ENCODE measurements around the gene PRAMEF14. TPM values are rescaled to one million over a fixed set of nuclear protein-coding genes. Genes with fewer than 3 reads are reported as not detected.
"Not testable (repeated sequence)": the region's sequence is repeated elsewhere in the genome, so short reads cannot be mapped to it uniquely, and the experiment has no call there.

Gene PRAMEF14
- total RNA-seq (2021; fragmentation: NEBNext Ultra II Directional; extraction: Animal tissue kit (Norgen Biotek cat#: 25700)), result not detected
- long read RNA-seq, result 0 reads

DNA sequence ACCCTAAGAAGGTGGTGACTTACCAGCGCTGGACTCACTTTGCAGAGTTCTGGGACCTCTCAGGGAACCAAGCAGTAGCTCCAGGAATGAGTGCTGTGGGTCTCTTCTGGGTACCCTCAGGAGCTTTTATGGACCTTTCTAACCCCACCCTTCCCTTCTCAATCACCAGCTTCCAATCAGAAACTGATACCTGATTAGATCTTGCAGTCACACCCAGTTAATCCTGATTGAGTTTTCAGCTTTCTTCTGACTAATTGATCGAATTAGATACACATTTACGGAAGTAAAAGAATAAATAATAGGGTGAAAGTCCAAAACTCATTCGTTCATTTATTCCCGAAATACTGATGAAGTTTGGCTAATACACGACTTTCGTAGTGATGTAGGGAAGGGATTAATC, at the start of gene PRAMEF14:
TSS of gene PRAMEF14 (minus strand) at position 101 of the 400 bp plus-strand sequence. CDS start 1,820 bp downstream, outside the sequence.
- H3K4me3 Mint-ChIP-seq; H3K4me1 Mint-ChIP-seq (ENCODE audit: low read depth); H3K27ac Mint-ChIP-seq; H3K27me3 Mint-ChIP-seq (ENCODE audit: insufficient read depth); H3K36me3 Mint-ChIP-seq (ENCODE audit: low read depth); H3K9me3 Mint-ChIP-seq; DNase-seq: not testable (repeated sequence)

DNA sequence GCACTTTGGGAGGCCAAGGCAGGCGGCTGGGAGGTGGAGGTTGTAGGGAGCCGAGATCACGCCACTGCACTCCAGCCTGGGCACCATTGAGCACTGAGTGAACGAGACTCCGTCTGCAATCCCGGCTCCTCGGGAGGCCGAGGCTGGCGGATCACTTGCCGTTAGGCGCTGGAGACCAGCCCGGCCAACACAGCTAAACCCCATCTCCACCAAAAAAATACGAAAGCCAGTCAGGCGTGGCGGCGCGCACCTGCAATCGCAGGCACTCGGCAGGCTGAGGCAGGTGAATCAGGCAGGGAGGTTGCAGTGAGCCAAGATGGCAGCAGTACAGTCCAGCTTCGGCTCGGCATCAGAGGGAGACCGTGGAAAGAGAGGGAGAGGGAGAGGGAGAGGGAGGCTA, 48.4 kb upstream of the PRAMEF14 start:
- not testable (repeated sequence) for H3K4me3 Mint-ChIP-seq; H3K36me3 Mint-ChIP-seq (ENCODE audit: low read depth); H3K27me3 Mint-ChIP-seq (ENCODE audit: insufficient read depth); H3K27ac Mint-ChIP-seq; H3K4me1 Mint-ChIP-seq (ENCODE audit: low read depth); DNase-seq
- peaks cover 48% of the 10 kb centered on the region for H3K9me3 Mint-ChIP-seq

- H3K36me3 Mint-ChIP-seq (ENCODE audit: low read depth); H3K4me3 Mint-ChIP-seq; H3K27me3 Mint-ChIP-seq (ENCODE audit: insufficient read depth); DNase-seq; H3K27ac Mint-ChIP-seq; H3K4me1 Mint-ChIP-seq (ENCODE audit: low read depth): not testable (repeated sequence)
- peaks cover 51% of the 10 kb centered on the region for H3K9me3 Mint-ChIP-seq
These were observed 47.8 kb upstream of the PRAMEF14 start for GRCh38 chr1:13394761-13395160.

DNA sequence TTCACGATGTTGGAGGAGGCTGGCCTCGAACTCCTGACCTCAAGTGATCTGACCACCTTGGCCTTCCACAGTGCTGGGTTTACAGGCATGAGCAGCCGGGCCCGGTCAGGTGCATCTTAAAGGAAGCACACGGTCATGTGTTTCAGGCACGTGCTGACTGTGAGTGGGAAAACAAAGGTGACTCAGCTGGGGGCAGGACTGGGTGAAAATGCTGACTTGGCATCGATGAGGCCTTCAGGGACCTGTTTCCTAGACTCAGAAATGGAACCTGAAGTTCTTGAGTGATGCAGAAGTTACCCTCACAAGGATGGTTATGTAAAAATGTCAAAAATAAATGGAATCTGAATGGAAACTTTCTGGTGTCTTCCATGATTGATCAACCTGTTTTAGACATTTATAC, 46.1 kb upstream of the PRAMEF14 start:
- not testable (repeated sequence) for DNase-seq; H3K27ac Mint-ChIP-seq; H3K27me3 Mint-ChIP-seq (ENCODE audit: insufficient read depth); H3K4me1 Mint-ChIP-seq (ENCODE audit: low read depth); H3K36me3 Mint-ChIP-seq (ENCODE audit: low read depth); H3K4me3 Mint-ChIP-seq
- peaks cover 53% of the 10 kb centered on the region for H3K9me3 Mint-ChIP-seq

- not testable (repeated sequence) for DNase-seq; H3K4me3 Mint-ChIP-seq; H3K4me1 Mint-ChIP-seq (ENCODE audit: low read depth); H3K27ac Mint-ChIP-seq; H3K27me3 Mint-ChIP-seq (ENCODE audit: insufficient read depth); H3K36me3 Mint-ChIP-seq (ENCODE audit: low read depth)
- peaks cover 68% of the 10 kb centered on the region for H3K9me3 Mint-ChIP-seq
These were observed 42.4 kb upstream of the PRAMEF14 start, which contains the start of gene PRAMEF17 for GRCh38 chr1:13389332-13389731. Gene PRAMEF17 (plus strand): TSS chr1:13389632. CDS start chr1:13389658, 26 bp downstream.

DNA sequence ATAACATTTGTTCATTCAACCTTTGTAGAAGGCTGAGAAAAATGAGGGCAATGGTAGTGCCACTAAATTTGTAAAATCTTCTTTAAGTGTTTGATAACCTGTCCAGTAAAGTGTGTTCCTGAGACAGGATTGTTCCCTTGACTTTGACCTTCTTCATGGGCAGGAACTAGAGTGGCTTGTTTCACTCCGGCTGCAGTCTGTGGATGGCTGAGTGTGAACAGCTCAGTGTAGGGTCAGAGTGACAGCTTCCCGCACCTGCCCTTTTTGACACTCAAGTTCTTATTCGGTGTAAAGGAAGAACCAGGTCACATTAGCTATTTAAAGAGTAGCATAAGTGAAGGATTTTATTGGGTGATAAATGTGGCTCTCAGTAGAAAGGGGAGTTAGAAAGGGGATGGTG, 33.4 kb upstream of the PRAMEF14 start:
- DNase-seq; H3K27ac Mint-ChIP-seq; H3K4me1 Mint-ChIP-seq (ENCODE audit: low read depth); H3K4me3 Mint-ChIP-seq; H3K36me3 Mint-ChIP-seq (ENCODE audit: low read depth); H3K27me3 Mint-ChIP-seq (ENCODE audit: insufficient read depth): not testable (repeated sequence)
- peaks cover 31% of the 10 kb centered on the region for H3K9me3 Mint-ChIP-seq

- not testable (repeated sequence) for H3K27ac Mint-ChIP-seq; H3K4me3 Mint-ChIP-seq; DNase-seq; H3K36me3 Mint-ChIP-seq (ENCODE audit: low read depth); H3K4me1 Mint-ChIP-seq (ENCODE audit: low read depth); H3K27me3 Mint-ChIP-seq (ENCODE audit: insufficient read depth)
- peaks cover 26% of the 10 kb centered on the region for H3K9me3 Mint-ChIP-seq
These were observed 32.0 kb upstream of the PRAMEF14 start for GRCh38 chr1:13378983-13379382.

DNA sequence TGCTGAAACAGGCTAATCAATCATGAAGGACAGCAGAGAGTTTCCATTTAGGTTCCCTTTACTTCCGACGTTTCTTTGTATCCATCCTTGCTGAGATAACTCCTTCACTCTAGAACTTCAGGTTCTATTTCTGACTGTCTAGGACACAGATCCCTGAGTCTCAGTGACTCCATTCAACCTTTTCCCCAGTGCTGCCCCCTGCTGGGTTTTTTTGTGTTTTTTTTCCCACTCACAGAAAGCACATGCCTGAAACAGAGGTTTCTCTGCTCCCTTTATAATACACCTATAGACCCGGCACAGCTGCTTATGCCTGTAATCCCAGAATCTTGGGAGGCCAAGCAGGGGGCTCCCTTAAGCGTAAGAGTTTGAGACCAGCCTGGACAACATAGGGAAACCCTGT, 21.6 kb upstream of the PRAMEF14 start:
- H3K27ac Mint-ChIP-seq; H3K4me3 Mint-ChIP-seq; H3K36me3 Mint-ChIP-seq (ENCODE audit: low read depth); H3K4me1 Mint-ChIP-seq (ENCODE audit: low read depth); H3K27me3 Mint-ChIP-seq (ENCODE audit: insufficient read depth); DNase-seq: not testable (repeated sequence)
- TF ChIP-seq, protein P1, sequence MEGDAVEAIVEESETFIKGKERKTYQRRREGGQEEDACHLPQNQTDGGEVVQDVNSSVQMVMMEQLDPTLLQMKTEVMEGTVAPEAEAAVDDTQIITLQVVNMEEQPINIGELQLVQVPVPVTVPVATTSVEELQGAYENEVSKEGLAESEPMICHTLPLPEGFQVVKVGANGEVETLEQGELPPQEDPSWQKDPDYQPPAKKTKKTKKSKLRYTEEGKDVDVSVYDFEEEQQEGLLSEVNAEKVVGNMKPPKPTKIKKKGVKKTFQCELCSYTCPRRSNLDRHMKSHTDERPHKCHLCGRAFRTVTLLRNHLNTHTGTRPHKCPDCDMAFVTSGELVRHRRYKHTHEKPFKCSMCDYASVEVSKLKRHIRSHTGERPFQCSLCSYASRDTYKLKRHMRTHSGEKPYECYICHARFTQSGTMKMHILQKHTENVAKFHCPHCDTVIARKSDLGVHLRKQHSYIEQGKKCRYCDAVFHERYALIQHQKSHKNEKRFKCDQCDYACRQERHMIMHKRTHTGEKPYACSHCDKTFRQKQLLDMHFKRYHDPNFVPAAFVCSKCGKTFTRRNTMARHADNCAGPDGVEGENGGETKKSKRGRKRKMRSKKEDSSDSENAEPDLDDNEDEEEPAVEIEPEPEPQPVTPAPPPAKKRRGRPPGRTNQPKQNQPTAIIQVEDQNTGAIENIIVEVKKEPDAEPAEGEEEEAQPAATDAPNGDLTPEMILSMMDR (IDR thresholded peaks at IDR 0.05), result peak; percentile 18; the same call in 1 of the 2 replicates
- peaks cover 32% of the 10 kb centered on the region for H3K9me3 Mint-ChIP-seq

DNA sequence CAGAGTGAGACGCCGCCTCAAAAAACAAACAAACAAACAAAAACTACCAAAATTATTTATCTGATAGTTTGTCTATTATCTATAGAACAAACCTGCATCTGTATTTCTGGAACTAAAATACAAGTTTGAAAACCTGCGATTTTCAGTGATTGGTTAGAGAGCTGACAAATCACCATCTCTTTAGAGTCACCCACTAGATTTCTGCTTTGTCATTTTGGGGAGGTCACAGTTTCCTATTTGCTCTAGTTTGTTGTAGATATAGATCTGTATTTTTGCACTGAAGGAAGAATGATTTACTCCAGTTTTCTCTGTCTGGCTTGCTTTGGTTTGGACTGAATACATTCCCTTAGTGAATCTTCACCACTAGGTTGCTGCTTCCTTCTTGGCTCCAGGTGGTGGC, 19.6 kb upstream of the PRAMEF14 start:
- peaks cover 25% of the 10 kb centered on the region for H3K9me3 Mint-ChIP-seq
- not testable (repeated sequence) for H3K27ac Mint-ChIP-seq; H3K36me3 Mint-ChIP-seq (ENCODE audit: low read depth); H3K4me3 Mint-ChIP-seq; DNase-seq; H3K27me3 Mint-ChIP-seq (ENCODE audit: insufficient read depth); H3K4me1 Mint-ChIP-seq (ENCODE audit: low read depth)

DNA sequence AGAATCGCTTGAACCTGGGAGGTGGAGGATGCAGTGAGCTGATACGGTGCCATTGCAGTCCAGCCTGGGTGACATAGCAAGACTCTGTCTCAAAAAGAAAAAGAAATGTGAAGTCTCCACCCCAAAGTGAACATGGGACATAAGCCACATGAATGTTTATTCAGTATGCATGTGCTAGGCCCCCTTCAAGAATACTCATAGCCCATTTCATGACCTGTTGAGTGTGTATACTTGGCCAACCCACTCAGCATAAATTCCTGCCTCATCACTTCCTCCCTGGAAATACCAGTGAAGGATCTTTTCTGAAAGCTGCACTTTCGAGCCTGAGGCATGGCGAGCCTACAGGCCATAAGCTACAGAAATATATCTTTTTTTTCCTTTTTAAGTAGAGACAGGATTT, 18.0 kb upstream of the PRAMEF14 start:
- H3K27ac Mint-ChIP-seq; H3K36me3 Mint-ChIP-seq (ENCODE audit: low read depth); DNase-seq; H3K27me3 Mint-ChIP-seq (ENCODE audit: insufficient read depth); H3K4me1 Mint-ChIP-seq (ENCODE audit: low read depth); H3K4me3 Mint-ChIP-seq: not testable (repeated sequence)
- H3K9me3 Mint-ChIP-seq, result peaks cover 17% of the 10 kb centered on the region

- not testable (repeated sequence) for DNase-seq; H3K4me1 Mint-ChIP-seq (ENCODE audit: low read depth); H3K27me3 Mint-ChIP-seq (ENCODE audit: insufficient read depth); H3K36me3 Mint-ChIP-seq (ENCODE audit: low read depth); H3K4me3 Mint-ChIP-seq; H3K27ac Mint-ChIP-seq; H3K9me3 Mint-ChIP-seq
These were observed 15.4 kb upstream of the PRAMEF14 start for GRCh38 chr1:13362364-13362763.

Data from HFFc6 (cell line).